ENCODE data around the gene ADGRL2. TPM values are rescaled to one million over a fixed set of nuclear protein-coding genes. Genes with fewer than 3 reads are reported as not detected.

ADGRL2 gene
- total RNA-seq, 4 donors from 2014 or later = 24.4 to 57.1 (median 45.4) TPM

DNA sequence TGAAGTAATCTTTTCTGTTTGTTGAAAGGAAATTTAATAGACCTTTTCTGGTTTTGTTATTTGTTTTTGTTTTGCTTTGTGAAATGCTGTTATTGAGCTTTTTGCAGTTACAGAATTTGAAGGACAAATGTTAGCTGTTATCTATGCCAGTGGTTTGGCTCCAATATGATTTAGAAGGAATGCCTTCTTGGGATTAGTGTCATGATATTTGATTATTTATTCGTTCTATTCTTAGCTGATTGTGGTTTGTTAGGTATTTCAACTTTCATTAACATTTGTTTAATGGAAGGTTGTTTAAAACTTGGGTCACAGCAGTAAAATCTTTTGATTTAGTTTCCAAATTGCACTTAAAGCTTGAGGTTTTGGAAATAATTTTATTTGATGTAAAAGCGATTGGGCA, 33.5 kb downstream of the ADGRL2 start:
- 43 to 45% methylated on average over 2 of the region's 2 CpGs for WGBS, 2 donors
- intact Hi-C loops (cut with DNase I; ENCODE audit: low total_unique reads) = no loop called here
- no peak overlapping the region for H3K4me3 ChIP-seq (ENCODE audit: low read depth, poor library complexity, severe bottlenecking)

DNA sequence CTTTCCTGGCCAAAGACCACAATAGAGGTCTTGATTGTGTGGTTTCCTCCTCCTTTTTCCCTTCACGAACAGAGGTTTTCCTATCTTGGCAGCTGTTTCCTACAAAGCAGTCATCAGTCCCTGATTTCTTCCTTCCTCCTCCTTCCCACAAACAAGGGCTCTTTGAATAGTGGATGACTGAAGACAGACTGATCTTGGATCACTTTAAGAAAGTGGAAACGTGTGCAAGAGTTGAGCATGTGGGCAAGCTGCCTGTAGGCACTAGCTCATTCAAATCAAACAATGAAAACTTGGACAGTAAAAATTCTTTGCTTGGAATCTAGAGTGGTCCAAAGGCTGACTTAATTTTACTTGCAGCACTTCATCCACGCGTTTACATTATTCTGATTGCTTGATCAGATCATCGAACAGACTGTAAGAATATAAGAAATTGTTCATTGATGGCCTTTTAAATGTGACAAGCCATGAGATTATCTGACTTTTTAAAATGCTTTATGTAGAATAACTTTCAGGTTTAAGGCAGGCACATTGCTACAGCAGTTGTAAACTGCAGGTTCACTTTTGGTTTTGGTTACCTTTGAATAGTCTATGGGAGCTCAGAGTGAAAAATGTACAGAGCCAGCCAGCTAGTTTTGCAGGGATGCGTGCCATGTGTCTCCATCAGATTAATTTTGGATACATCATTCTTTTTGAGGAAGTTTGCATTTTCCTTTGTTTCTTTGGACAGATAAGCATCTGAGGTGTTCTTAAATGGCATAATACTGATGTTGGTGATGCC, 34.4 kb downstream of the ADGRL2 start:
- intact Hi-C loops (cut with DNase I; ENCODE audit: low total_unique reads) = no loop called here
- H3K4me3 ChIP-seq (ENCODE audit: low read depth, poor library complexity, severe bottlenecking) = no peak overlapping the region
- DNase-seq (ENCODE audit: low spot score in 2 of 2) = no peak
- WGBS, 2 donors = 38 to 39% methylated on average over 6 of the region's 6 CpGs
- TF ChIP-seq POLR2A (IDR thresholded peaks at IDR 0.05) = no peak
- TF ChIP-seq, protein P1, sequence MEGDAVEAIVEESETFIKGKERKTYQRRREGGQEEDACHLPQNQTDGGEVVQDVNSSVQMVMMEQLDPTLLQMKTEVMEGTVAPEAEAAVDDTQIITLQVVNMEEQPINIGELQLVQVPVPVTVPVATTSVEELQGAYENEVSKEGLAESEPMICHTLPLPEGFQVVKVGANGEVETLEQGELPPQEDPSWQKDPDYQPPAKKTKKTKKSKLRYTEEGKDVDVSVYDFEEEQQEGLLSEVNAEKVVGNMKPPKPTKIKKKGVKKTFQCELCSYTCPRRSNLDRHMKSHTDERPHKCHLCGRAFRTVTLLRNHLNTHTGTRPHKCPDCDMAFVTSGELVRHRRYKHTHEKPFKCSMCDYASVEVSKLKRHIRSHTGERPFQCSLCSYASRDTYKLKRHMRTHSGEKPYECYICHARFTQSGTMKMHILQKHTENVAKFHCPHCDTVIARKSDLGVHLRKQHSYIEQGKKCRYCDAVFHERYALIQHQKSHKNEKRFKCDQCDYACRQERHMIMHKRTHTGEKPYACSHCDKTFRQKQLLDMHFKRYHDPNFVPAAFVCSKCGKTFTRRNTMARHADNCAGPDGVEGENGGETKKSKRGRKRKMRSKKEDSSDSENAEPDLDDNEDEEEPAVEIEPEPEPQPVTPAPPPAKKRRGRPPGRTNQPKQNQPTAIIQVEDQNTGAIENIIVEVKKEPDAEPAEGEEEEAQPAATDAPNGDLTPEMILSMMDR (IDR thresholded peaks at IDR 0.05) = no peak

More for the DNA sequence above, 33.5 kb downstream of the ADGRL2 start:
- TF ChIP-seq POLR2A (IDR thresholded peaks at IDR 0.05) = no peak
- TF ChIP-seq, protein P1 (IDR thresholded peaks at IDR 0.05) = no peak
- no peak for DNase-seq (ENCODE audit: low spot score in 2 of 2)

DNA sequence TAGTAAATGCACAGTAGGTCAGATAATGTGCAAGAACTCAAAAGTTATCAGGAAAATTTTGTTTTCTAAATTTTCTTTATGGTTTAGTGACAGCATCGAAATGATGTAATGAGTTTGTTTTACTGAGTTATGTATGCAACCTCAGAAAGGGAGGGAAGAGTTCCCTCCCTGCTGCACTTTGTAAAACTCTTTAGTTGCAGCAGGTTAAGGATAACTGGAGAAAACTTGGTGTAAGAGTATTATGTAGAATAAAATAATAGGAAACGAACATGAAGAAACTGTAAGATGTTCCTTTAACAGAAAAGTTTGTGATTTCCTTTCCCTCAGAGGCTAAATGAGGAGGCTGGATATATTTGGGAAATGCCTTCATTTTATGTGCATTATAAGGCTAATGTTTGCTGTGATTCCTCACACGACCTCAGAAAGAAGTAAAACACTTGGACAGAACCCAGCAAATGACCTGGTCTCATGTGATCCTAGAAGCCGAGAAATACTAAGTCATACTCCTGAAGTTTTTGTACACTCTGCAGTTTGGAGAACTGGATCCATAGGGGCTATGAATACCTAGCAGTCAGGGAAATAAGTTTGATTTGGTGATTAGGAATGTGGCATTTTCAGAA, 35.4 kb downstream of the ADGRL2 start:
- H3K4me3 ChIP-seq (ENCODE audit: low read depth, poor library complexity, severe bottlenecking) = no peak overlapping the region
- no peak for DNase-seq (ENCODE audit: low spot score in 2 of 2)
- TF ChIP-seq POLR2A (IDR thresholded peaks at IDR 0.05) = no peak
- TF ChIP-seq, protein P1 (IDR thresholded peaks at IDR 0.05) = no peak
- 61 to 63% methylated on average over 4 of the region's 4 CpGs for WGBS, 2 donors
- intact Hi-C loops (cut with DNase I; ENCODE audit: low total_unique reads) = no loop called here

DNA sequence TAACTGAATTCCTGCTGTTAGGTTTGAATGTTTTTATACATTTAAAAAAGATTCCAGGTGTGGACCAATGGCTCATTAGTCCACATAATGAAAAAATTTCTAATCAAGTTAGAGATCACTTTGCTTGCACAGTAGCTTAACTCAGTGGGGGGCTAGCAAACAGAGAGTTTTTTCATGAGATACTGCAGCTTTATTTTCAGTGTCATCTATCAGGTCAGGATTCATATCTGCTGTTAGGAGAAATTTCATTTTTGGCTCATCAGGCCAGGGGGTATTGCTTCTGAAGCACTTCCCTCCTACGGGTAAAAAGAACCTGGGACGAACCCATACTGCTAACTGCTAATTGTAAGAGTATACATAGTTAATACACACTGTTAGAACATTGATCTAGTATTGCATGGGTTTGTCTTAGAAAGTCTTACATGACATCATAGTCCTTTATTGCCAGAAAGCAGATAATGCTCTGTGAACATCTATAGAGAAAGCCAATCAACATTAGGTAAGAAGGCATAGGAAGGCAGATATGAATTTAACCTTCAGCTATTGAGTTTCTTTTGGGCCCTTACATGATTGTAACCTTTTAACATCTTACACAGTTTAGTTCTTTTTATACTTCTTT, 38.0 kb downstream of the ADGRL2 start:
- 84 to 96% methylated on average over 2 of the region's 2 CpGs for WGBS, 2 donors
- DNase-seq (ENCODE audit: low spot score in 2 of 2) = no peak
- TF ChIP-seq POLR2A (IDR thresholded peaks at IDR 0.05) = no peak
- TF ChIP-seq, protein P1 (IDR thresholded peaks at IDR 0.05) = no peak
- intact Hi-C loops (cut with DNase I; ENCODE audit: low total_unique reads) = no loop called here
- no peak overlapping the region for H3K4me3 ChIP-seq (ENCODE audit: low read depth, poor library complexity, severe bottlenecking)

DNA sequence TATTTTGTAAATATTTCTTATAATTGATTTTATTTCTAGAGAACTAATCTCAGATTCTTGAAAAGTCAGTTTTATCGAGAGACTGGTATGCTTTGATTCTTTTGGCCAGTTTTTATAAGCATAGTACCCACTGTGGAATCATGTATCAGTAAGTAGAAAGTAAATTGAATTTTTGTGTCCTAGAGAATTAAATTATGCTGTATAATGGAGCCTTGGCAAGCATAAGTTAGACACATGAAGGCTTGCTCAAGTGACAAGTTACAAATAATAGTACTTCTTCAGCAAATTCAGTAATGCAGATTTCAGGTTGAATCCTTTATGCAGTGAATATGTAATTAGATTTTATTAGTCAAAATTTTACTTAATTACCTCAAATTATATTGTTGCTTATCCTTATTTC, 40.1 kb downstream of the ADGRL2 start:
- intact Hi-C loops (cut with DNase I; ENCODE audit: low total_unique reads) = no loop called here
- TF ChIP-seq, protein P1 (IDR thresholded peaks at IDR 0.05) = no peak
- H3K4me3 ChIP-seq (ENCODE audit: low read depth, poor library complexity, severe bottlenecking) = no peak overlapping the region
- DNase-seq (ENCODE audit: low spot score in 2 of 2) = no peak
- 93 to 97% methylated on average over 1 of the region's 1 CpG for WGBS, 2 donors

Data from lower leg skin (tissue), 4 donors.